HG03039 (cell line): ENCODE data around the gene CDCA7L.
A peak's percentile ranks its signal among the peaks of the same experiment; 100 is the strongest.
"Not testable (repeated sequence)": the region's sequence is repeated elsewhere in the genome, so short reads cannot be mapped to it uniquely, and the experiment has no call there.

Experiments used
- ATAC-seq: cut with Tn5 transposase; IDR thresholded peaks from one replicate; pipeline ENCODE4 v1.9.1; 2021; ENCODE audit warnings: mild to moderate bottlenecking, moderate library complexity; ENCODE audit not compliant: unreplicated experiment

The CDCA7L gene

DNA sequence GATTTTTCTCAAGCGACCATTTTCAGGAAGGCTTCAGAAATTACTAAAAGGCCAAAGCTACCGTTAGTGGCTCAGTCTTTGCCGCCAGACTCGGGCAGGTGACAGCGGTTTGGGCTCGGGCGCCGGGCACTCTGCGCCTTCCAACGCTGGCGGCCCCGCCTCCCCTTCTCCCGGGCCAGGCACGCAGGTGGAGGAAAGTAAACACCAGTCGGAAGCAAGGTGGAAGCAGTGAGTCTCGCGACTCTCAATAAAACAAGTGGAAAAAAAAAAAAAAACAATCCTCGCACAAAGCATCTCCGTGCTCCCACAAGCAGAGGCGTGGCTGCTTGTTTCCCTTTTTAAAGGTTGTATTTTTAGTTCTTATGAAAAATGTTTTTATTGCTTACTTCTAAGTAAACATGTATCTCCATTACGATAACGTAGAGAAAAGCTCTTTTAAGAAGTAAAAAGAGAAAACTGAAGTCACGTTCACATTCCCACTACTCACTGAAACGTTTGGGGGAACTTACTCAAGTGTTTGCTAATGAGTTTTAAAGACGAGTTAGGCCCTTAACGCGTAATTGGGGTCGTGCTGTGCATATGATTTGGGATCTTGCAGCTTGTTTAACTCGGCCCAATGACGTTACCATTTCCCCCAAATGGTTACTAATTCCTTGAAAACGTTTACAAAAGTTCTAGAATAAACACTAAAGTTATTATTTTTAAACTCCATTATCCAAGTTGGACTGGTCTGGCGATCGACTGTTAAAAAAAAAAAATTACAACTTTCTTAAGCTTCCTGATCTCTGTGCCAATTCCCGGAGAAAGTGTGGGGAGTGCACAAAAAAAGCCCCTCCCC, 864 bp downstream of the CDCA7L start:
- ATAC-seq: no peak

- no peak for ATAC-seq
Observed at GRCh38 chr7:21943436-21943835, 2.3 kb downstream of the CDCA7L start.

GRCh38 chr7:21942955-21943354, 2.7 kb downstream of the CDCA7L start:
- no peak for ATAC-seq

DNA sequence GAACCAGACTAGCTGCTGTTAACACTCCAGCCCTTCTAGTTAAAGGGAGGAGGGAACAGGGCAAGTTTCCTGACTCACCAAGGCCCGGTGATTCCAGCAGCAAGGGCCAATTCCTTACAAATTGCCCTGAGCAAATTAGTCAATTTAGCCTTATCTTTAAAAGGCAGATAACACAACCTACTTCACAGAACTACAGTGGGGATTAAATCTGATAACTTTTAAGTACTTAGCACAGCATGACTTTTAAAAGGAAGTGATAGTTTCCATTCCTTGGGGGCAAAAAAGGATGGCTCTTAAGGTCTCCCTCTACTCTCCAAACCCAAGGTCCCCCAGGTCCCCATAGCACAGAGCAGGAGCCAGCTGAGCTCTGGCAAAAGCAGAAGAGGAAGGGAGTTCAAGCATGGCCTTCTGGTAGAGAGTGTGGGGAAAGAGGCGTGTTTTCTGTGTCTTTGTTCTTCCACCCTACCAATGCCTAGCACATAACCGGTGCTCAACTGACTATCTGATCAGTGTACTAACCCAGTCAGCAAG, 4.0 kb downstream of the CDCA7L start:
- ATAC-seq: no peak

DNA sequence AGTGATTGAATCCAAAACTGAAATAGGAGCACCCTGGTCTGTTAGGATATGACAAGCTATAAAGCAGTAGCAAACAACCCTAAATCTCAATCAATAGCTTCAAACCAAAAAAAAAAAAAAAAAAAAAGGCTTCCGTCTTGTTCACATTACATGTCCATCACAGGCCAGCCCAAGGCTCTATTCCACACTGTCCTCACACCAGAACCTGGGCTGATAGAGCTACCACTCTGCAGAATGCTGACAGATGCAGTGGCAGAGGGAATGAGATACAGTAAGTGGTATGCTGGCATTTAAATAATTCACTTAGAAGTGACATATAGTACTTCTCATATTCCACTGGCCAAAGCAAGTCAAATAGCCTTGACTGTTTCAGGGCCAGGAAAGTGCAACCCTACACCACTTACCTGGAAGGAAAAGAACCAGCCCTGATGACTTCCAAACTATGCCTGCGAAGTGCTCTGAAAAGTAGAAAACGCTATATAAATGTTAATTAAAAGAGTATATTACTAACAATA, 5.8 kb downstream of the CDCA7L start:
- ATAC-seq: no peak

- peak; percentile 76 for ATAC-seq
Observed at GRCh38 chr7:21939136-21939857, 6.4 kb downstream of the CDCA7L start.

DNA sequence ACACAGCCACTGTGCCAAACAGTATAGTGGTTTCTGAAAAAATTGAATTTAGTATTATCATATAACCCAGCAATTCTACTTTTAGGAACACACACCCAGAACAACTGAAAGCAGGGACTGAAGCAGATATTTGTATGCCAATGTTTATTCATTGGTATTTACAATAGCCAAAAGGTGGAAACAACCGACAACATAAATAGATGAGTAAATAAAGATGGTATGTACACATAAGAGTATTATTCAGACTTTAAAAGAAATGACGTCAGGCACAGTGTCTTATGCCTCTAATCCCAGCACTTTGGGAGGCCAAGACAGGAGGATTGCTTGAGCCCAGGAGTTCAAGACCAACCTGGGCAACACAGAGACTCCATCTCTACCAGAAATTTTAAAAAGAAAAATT, 7.2 kb downstream of the CDCA7L start:
- no peak for ATAC-seq

- ATAC-seq: no peak
Observed at GRCh38 chr7:21934808-21935207, 10.9 kb downstream of the CDCA7L start.

DNA sequence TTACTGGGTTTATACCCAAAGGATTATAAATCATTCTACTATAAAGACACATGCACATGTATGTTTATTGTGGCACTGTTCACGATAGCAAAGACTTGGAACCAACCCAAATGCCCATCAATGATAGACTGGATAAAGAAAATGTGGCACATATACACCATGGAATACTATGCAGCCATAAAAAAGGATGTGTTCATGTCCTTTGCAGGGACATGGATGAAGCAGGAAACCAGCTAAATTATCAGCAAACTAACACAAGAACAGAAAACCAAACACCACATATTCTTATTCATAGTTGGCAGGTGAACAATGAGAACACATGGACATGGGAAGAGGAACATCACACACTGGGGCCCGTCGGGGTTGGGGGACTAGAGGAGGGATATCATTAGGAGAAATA, 12.4 kb downstream of the CDCA7L start:
- ATAC-seq: not testable (repeated sequence)

- ATAC-seq: no peak
Observed at GRCh38 chr7:21927693-21928092, 18.0 kb downstream of the CDCA7L start.

DNA sequence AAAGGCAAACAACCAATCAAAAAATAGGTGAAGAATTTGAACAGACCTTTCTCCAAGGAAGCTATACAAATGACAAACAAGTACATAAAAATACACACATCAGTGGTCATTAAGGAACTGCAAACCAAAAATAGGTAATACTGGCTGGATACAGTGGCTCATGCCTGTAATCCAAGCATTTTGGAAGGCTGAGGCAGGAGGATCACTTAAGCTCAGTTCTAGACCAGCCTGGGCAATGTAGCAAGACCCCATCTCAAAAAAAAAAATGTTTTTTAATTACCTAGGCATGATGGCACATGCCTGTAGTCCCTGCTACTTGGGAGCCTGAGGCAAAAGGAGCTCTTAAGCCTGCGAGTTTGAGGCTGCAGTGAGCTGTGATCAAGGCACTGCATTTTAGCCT, 19.3 kb downstream of the CDCA7L start:
- no peak for ATAC-seq

DNA sequence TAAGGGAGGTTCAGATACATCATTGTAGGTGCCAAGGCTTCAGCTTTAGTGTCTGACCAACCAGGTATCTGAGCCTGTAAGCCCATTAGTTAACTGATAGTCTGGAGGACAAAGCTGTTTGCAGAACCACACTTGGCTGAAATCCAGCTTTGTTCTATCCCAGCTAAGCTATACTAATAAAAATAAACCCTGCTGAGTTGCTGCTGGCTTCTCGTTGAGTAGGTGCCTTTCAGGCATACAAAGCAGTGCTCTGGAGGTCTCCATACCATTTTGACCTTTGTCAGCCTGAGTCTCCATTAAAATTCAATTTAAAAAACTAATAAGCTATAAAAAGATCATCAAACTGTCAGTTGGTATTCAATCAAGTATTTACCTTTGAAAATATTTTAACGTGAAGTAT, 22.0 kb downstream of the CDCA7L start:
- no peak for ATAC-seq

- ATAC-seq: no peak
Observed at GRCh38 chr7:21922605-21923004, 23.1 kb downstream of the CDCA7L start.

GRCh38 chr7:21920936-21921335, 24.8 kb downstream of the CDCA7L start:
- no peak for ATAC-seq

GRCh38 chr7:21918216-21918615, 27.5 kb downstream of the CDCA7L start:
- ATAC-seq: no peak

DNA sequence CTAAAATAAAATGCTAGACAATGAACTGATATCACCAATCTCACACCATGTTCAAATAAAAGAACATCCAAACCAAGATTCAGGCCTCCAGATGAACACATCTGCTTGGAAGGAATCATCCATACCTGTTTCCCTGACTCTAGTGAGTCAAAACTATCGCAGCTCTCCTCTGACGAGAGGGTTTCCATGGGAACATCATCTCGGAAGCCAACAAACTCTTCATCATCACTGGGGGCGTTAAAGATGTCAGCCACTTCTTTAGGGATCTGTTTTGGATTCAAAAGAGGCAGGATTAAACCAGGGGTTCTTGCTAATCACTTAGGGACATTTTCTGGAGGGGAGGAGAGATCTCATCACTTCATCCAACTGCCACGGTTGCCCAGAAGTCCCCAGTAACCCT, 29.1 kb downstream of the CDCA7L start:
- no peak for ATAC-seq

DNA sequence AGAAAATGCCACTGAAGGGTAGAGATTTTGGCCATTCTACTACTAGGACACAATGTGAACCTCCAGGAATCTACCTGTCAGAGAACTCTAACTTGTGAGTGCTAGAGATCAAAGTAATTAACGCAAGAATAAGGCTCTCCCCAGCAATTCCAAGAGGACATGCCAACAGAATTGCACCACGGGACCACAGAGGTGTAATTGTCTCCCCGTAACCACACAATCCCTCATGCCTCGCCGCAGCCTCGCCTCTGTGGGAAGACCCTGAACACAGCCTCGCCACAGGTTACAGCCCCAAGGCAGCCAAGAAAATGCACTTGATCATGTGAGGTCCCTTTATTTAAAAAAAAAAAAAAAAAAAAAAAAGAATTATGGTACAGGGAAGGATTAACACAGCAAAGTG, 29.5 kb downstream of the CDCA7L start:
- no peak for ATAC-seq

DNA sequence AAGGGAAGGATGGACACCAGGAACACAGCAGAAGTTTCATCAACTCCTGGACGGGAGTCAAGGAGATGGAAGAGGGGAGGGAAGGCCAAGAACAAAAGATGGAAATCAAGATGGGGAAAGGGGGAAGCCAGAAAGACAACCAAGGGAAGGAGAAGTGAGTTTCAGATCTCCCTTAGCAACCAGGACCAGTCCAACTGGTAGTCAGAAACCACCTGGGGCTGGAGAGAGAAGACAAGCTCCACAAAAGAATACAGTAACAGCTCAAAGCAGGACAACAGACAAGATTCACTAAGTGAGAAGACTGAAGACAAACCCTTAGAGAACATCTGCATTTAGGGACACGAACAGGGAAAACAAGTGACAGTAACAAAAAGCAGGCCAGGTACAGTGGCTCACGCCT, 30.6 kb downstream of the CDCA7L start:
- no peak for ATAC-seq

- ATAC-seq: no peak
Observed at GRCh38 chr7:21914671-21915070, 31.0 kb downstream of the CDCA7L start.

GRCh38 chr7:21912931-21913780, 32.5 kb downstream of the CDCA7L start:
- no peak for ATAC-seq

GRCh38 chr7:21912305-21912704, 33.4 kb downstream of the CDCA7L start:
- no peak for ATAC-seq
